DMS 273 (cell line): Measurements from ENCODE around the gene PKDCC.
"Not testable (repeated sequence)": the region's sequence is repeated elsewhere in the genome, so short reads cannot be mapped to it uniquely, and the experiment has no call there.

Experiments used
- DNase-seq: peaks from one replicate; lab custom pipeline; 2025; ENCODE audit not compliant: unreplicated experiment; lab: John Stamatoyannopoulos, UW

Gene PKDCC

GRCh38 chr2:42085070-42085469, 37.2 kb downstream of the PKDCC start:
- not testable (repeated sequence) for DNase-seq

GRCh38 chr2:42085706-42086487, 38.1 kb downstream of the PKDCC start:
- no peak for DNase-seq

GRCh38 chr2:42086500-42086953, 38.7 kb downstream of the PKDCC start:
- peak; percentile 83 for DNase-seq

GRCh38 chr2:42087137-42087856, 39.5 kb downstream of the PKDCC start:
- DNase-seq, result no peak

- no peak for DNase-seq
Measured at GRCh38 chr2:42087857-42088195, 40.0 kb downstream of the PKDCC start.

- DNase-seq, result peak; percentile 75
Measured at GRCh38 chr2:42089340-42089925, 41.6 kb downstream of the PKDCC start.

- DNase-seq, result peak; percentile 45
Measured at GRCh38 chr2:42090216-42090615, 42.4 kb downstream of the PKDCC start.

- DNase-seq, result no peak
Measured at GRCh38 chr2:42091671-42092070, 43.9 kb downstream of the PKDCC start.

GRCh38 chr2:42092084-42092996, 44.5 kb downstream of the PKDCC start:
- DNase-seq, result no peak

GRCh38 chr2:42094114-42094513, 46.3 kb downstream of the PKDCC start:
- peak; percentile 60 for DNase-seq

- DNase-seq, result peak; percentile 88
Measured at GRCh38 chr2:42095923-42096408, 48.1 kb downstream of the PKDCC start.

- DNase-seq, result no peak
Measured at GRCh38 chr2:42096869-42097591, 49.2 kb downstream of the PKDCC start.

GRCh38 chr2:42098571-42099437, 51.0 kb downstream of the PKDCC start:
- no peak for DNase-seq

GRCh38 chr2:42099438-42100173, 51.8 kb downstream of the PKDCC start:
- no peak for DNase-seq

GRCh38 chr2:42100683-42101205, 52.9 kb downstream of the PKDCC start:
- DNase-seq, result no peak

GRCh38 chr2:42101206-42102023, 53.6 kb downstream of the PKDCC start:
- peak; percentile 85 for DNase-seq

- no peak for DNase-seq
Measured at GRCh38 chr2:42102024-42102590, 54.3 kb downstream of the PKDCC start.
